ENCODE results near the gene MYO3B.

GRCh38 chr2:170446078-170446477, 268.1 kb downstream of the MYO3B start:
- TF ChIP-seq CTCF (conservative IDR thresholded peaks at IDR 0.05) (no peak), ZFX (IDR thresholded peaks at IDR 0.05) (no peak)
